T-helper 9 cell (primary cell): ENCODE measurements around the gene KCNAB1.

ENCODE experiments used
- DNase-seq: peaks from one replicate; pipeline ENCODE4 v3.0.0-alpha.2; 2020

KCNAB1 gene

GRCh38 chr3:156513619-156514018, 393.2 kb downstream of the KCNAB1 start:
- no peak for DNase-seq

- no peak for DNase-seq
Measured at GRCh38 chr3:156516284-156516683, 395.9 kb downstream of the KCNAB1 start.

GRCh38 chr3:156516961-156517360, 396.6 kb downstream of the KCNAB1 start:
- no peak for DNase-seq

- no peak for DNase-seq
Measured at GRCh38 chr3:156518726-156519125, 398.3 kb downstream of the KCNAB1 start.

- no peak for DNase-seq
Measured at GRCh38 chr3:156519758-156520162, 399.4 kb downstream of the KCNAB1 start.

GRCh38 chr3:156522673-156523072, 402.3 kb downstream of the KCNAB1 start:
- DNase-seq = no peak

GRCh38 chr3:156525808-156526207, 405.4 kb downstream of the KCNAB1 start:
- DNase-seq = no peak

GRCh38 chr3:156527060-156527459, 406.7 kb downstream of the KCNAB1 start:
- DNase-seq = no peak

- DNase-seq = no peak
Measured at GRCh38 chr3:156530980-156531379, 410.6 kb downstream of the KCNAB1 start.

- no peak for DNase-seq
Measured at GRCh38 chr3:156532730-156533129, 412.4 kb downstream of the KCNAB1 start.

- no peak for DNase-seq
Measured at GRCh38 chr3:156533205-156533604, 412.8 kb downstream of the KCNAB1 start.

GRCh38 chr3:156535162-156535627, 414.8 kb downstream of the KCNAB1 start:
- no peak for DNase-seq

GRCh38 chr3:156535798-156536197, 415.4 kb downstream of the KCNAB1 start:
- no peak for DNase-seq

GRCh38 chr3:156536524-156537316, 416.3 kb downstream of the KCNAB1 start:
- no peak for DNase-seq

- DNase-seq = no peak
Measured at GRCh38 chr3:156539051-156539450, 418.7 kb downstream of the KCNAB1 start.

- no peak for DNase-seq
Measured at GRCh38 chr3:156539802-156540201, 419.4 kb downstream of the KCNAB1 start.

GRCh38 chr3:156542101-156543042, 422.0 kb downstream of the KCNAB1 start:
- DNase-seq = no peak

GRCh38 chr3:156543043-156543555, 422.7 kb downstream of the KCNAB1 start:
- DNase-seq = no peak

GRCh38 chr3:156547637-156548036, 427.3 kb downstream of the KCNAB1 start:
- no peak for DNase-seq

GRCh38 chr3:156548041-156548687, 427.8 kb downstream of the KCNAB1 start:
- DNase-seq = no peak

- no peak for DNase-seq
Measured at GRCh38 chr3:156548902-156549301, 428.5 kb downstream of the KCNAB1 start.

- DNase-seq = no peak
Measured at GRCh38 chr3:156551261-156551660, 430.9 kb downstream of the KCNAB1 start.

- DNase-seq = no peak
Measured at GRCh38 chr3:156551746-156552145, 431.4 kb downstream of the KCNAB1 start.
